Activated T-helper 9 cell treated with anti-CD3 and anti-CD28 coated beads, Interleukin-2, amount 50 U/mL, for 16 hours (primary cell): ENCODE results near the gene TMEM138.
A peak's percentile ranks its signal among the peaks of the same experiment; 100 is the strongest.

Experiments used
- DNase-seq: peaks from one replicate; pipeline ENCODE4 v3.0.0-alpha.2; 2020; ENCODE audit warnings: low read depth

TMEM138 gene

DNA sequence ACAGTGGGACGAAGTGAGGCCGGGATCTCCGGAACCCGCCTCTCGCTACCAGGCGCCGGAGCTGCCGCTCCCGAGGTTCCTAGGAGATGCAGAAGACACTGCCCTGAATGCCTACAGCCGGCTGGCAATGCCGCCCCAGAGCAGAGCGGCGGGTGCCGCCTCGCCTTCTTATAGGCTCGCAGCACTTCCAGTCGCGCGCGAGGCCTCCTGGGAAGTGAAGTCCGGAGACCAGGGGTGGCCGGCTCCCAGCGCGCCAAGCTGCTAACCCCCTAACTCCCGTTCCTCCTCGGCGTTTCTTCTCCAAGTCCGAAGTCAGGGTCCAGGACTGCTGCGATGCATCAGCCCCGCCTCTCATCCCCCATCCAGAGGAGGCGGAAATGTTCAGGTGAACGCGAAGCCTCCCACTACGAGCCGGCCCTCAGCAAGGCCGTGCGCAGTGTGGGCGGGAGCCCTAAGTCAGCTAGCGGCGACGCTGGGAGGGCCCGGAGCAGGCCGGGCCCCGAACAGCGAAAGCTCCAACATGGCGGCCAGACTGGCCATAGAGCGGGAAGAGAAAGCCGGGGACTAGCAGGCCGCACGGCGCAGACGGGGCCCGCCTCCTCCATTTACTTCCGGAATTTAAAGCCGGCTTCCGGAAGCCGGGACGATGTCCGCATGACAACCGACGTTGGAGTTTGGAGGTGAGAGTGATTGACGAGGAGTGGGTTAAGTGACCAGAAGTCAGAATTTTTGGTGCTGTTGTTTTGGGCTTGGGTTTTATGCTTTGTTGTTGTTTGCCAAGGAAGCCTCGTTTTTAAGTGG lies at the start of gene TMEM138, which contains the start of gene CYB561A3:
Gene TMEM138 (plus strand): TSS at position 634 of the 801 bp plus-strand sequence. CDS start 2,017 bp downstream, outside the sequence.
Gene CYB561A3 (minus strand): TSS at position 142 of the 801 bp plus-strand sequence. CDS start 5,169 bp downstream, outside the sequence.
- peak; percentile 83 for DNase-seq

GRCh38 chr11:61315260-61315659 lies 46.9 kb upstream of the TMEM138 start:
- no peak for DNase-seq

DNA sequence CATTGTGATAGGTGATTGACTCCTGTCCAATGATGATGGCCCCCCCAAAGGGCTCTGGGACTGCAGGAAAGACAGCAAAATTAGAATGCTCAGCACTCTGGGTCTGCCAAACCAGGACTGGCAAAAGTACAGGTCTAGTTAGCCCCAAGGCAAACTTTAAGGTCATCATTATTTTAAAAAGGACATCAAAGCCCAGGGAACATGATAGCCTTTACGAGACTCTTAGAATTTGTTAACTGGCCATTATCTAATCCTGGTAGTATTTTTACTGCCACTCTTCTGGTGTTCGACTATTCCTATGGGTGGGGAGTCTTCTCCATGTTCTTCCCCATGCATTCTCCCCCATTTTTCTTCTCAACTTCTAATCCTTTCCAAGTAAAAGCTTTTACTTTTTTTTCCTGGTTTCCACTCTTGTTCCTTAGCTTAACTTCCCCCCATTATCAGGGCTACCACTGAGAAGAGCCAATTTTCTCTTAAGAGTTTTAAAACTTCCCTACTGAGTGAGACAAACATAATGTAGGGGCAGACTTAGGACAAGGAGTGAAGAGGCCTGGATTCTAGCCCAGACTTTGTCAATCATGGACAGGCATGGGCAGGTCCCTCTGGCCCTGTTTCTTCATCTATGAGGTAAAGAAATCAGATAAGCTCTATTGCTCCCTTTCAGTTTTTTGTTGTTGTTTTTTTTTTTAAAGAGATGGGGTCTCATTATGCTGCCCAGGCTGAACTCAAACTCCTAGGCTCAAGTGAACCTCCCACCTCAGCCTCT lies 36.3 kb upstream of the TMEM138 start:
- DNase-seq = no peak

DNA sequence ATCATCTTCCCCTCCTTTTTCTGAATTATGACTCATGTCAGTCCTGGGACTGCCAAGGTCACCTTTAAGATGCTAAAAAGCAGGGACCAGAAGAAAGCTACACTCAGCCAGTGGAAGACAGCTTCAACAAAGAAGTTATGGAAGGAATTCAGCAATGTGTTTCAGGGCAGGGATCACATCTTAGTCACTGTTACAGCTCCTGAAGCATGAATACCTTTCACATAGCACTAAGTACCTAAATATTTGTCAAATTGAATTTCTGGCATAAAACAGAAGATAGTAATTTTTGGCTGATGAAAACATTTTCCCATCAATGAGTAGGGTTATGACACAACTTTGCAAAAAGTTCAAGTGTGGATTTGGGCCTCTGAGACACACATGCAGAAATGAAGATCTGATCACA lies 34.5 kb upstream of the TMEM138 start:
- DNase-seq = no peak

- no peak for DNase-seq
Measured at GRCh38 chr11:61328351-61328750, 33.8 kb upstream of the TMEM138 start.

GRCh38 chr11:61329871-61330270 lies 32.3 kb upstream of the TMEM138 start:
- no peak for DNase-seq

DNA sequence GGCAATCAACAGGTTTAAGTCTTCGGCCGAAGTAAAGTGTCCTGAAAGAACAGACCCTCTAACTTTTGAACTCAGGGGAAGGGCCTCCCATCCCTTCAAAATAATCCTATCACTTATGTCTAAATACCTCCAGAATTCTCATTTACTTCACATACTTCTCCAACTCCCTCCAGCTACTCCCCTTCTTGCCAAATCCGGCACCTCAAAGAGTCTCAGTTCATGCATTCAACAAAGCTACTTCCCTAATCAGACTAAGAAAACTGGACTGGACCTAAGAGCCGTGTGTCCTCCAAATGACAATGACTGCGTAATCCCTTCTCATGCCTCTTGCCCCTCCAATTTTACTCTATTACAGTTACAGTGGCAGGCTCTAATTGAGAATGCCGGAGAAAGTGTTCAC lies 30.5 kb upstream of the TMEM138 start:
- DNase-seq = no peak

DNA sequence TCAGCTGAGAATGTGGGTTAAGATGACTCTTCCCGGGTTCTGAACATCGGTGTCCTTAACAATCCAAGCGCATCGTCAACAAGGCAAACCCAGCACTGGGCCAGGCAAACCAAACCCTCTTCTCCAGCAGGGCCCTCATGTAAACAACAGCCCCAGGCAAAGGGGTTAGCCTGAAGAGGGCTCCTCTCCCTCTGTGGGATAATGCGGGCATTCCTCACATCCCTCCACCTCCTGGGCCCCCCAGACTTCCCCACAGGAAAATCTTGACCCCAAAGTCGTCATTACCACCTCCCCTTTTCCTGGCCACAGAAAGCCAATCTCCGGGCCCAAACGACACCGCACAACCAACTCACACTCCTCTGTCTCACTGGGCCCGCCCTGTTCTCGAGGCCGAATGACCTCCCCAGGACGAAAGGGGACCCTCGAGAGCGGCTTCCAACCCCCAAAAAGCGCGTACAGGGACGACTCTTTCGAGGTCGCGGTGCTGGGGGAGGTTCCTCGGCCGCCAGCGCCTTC lies 29.8 kb upstream of the TMEM138 start:
- no peak for DNase-seq

DNA sequence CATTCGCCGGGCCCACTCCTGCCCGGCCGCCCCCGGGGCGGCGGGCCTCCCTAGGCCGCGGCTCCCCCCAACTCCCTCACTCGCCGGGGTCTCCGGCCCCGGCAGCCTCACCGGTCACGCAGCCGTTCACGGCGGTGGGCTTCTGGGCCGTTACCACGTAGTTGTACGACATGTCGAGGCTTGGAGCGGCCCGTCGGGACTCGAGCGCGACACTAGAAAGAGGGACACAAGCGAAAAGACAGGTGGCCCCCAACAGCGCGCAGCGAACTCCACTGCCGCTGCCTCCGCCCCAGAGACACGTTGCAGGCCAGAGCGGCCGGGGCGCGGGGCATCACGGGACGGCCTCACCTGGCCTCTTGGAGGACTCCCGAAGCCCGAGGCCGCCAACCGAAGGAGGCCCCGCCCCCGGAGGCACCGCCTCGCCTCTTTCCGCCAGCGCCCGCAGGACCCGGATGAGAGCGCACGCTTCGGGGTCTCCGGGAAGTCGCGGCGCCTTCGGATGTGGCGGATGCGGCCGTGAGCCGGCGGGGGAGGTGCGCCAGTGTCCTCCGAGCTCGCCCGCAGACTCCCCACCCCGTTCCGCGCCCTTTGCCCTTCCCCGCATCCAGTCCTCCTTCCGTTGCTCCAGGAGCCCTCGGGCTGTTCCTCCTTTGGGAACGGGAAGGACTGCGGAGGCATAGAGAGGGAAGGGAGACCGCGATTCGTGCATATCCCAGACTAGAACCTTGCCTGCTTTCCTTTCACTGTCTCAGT lies 29.2 kb upstream of the TMEM138 start, which contains the start of the genes DDB1 and TKFC:
Gene DDB1 (minus strand): TSS at position 309 of the 753 bp plus-strand sequence. CDS start 137 bp downstream, at position 172.
Gene TKFC (plus strand): TSS at position 432 of the 753 bp plus-strand sequence. CDS start 1,501 bp downstream, outside the sequence.
- DNase-seq = peak; percentile 96

- DNase-seq = no peak
Measured at GRCh38 chr11:61333550-61334433, 28.4 kb upstream of the TMEM138 start.

GRCh38 chr11:61334434-61335354 lies 27.5 kb upstream of the TMEM138 start:
- no peak for DNase-seq

DNA sequence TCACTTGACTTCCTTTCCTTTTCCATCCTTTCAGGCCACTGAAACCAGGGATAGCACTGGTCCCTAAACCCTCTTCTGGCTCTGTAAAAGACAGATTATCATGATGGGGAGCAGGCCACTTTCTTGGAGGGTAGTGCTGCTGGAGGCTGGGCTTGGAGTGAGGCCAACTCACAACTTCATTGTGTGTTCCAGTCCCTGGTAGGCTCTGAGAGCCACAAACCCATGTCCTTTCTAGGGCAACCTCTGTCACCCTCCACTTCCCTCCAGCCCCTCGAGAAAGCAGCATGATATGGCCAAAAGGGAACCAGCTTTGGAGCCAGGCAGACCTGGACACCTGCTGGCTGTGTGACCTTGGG lies 26.8 kb upstream of the TMEM138 start:
- no peak for DNase-seq

- peak; percentile 69 for DNase-seq
Measured at GRCh38 chr11:61336171-61336935, 25.8 kb upstream of the TMEM138 start.

DNA sequence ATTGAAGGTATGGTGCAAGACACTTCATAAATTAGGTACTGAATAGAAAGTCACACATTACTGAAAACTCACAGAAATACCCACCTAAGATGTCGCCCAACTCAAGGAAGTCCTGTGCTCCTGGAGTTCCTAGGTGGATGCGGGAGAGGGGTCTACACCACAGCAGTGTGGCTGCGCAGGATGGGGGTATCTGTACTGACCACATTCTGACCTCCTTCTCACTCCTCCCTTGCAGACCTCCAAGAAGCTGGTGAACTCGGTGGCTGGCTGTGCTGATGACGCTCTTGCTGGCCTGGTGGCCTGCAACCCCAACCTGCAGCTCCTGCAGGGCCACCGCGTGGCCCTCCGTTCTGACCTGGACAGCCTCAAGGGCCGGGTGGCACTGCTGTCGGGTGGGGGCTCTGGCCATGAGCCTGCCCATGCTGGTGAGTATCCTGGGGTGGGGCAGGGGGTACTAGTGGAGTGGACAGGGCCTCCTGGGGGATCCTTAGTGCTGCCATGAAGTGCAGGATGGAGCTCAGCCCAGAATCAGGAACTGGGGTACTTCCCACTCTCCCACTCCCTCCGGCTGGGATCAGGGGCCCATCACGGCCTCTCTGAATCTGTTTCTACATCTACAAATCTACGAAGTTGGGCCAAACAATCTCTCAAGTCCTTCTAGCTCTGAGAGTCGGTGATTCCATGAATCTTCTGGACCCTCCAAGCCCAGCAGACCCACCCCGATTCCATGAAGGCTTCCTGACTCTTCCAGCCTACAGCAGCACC lies 24.3 kb upstream of the TMEM138 start:
- no peak for DNase-seq

DNA sequence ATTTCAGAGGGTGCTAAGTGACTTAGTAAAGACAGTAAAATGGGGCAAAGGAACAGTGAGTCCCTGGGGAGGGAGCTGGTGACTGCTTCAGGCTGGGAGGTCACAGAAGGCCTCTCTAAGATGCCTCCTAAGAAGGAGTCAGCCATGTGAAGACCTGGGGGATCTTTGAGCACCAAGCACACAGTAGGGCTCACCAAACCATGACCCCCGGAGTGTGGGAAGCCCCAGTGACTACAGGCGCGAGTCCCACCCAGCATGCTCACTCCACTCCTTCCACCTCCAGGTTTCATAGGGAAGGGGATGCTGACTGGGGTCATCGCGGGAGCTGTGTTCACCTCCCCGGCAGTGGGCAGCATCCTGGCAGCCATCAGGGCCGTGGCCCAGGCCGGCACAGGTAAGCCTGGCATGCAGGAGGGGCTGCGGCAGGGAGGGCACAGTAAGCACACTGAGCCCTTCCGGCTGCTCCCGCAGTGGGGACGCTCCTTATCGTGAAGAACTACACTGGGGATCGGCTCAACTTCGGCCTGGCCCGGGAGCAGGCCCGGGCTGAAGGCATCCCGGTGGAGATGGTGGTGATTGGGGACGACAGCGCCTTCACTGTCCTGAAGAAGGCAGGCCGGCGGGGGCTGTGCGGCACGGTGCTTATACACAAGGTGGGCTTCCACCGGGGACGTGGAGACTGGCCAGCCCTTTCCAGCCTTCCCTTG lies 23.2 kb upstream of the TMEM138 start:
- DNase-seq = no peak

DNA sequence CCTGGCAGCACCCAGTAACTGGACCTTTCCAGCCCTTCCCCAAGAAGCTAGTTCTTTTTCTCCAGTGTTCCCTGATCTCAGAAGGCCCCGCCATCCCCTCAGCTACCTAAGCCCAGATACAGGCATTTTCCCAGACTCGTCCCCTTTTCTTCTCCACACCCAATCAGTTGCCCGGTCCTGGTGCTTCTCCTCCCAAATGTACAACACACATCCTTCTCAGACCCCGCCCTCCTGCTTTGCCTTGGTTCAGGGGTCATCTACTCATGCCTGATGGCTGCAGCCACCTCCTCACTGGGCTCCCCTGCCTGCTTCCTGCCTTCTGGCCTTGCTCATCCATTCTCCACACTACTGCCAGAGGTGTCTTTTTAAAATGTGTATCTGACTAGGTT lies 22.7 kb upstream of the TMEM138 start:
- no peak for DNase-seq

DNA sequence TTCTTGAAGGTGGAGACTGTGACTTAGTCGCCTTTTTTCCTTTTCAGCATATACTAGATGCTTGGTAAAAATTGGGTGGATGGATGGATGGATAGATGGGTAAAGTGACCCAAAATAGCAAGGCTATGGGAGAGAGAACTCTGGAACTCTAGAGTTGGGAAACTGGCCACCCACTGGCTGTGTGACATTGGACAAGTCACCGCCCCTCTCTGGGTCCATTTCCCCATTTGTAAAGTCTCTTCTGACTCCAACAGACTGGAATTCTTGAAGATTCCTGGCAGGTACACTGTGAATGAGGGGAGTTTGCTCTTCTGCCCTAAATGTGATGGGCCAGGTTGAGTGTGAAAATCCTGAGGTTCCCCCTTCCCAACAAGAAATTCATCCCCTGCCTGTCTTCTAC lies 21.2 kb upstream of the TMEM138 start:
- DNase-seq = no peak

- DNase-seq = no peak
Measured at GRCh38 chr11:61341706-61342105, 20.5 kb upstream of the TMEM138 start.
